ELR (cell line): ENCODE measurements around the gene CSRNP3.
"Not testable (repeated sequence)": the region's sequence is repeated elsewhere in the genome, so short reads cannot be mapped to it uniquely, and the experiment has no call there.

ENCODE experiments used
- DNase-seq: peaks from one replicate; pipeline ENCODE4 v3.0.0-alpha.2; 2015; ENCODE audit warnings: low read depth

The CSRNP3 gene

GRCh38 chr2:165634855-165635254, 165.4 kb downstream of the CSRNP3 start:
- no peak for DNase-seq

- no peak for DNase-seq
Observed at GRCh38 chr2:165635532-165635931, 166.0 kb downstream of the CSRNP3 start.

GRCh38 chr2:165636959-165637358, 167.5 kb downstream of the CSRNP3 start:
- no peak for DNase-seq

GRCh38 chr2:165637396-165637795, 167.9 kb downstream of the CSRNP3 start:
- no peak for DNase-seq

GRCh38 chr2:165639504-165639903, 170.0 kb downstream of the CSRNP3 start:
- no peak for DNase-seq

GRCh38 chr2:165640247-165640929, 170.9 kb downstream of the CSRNP3 start:
- DNase-seq, result no peak

- no peak for DNase-seq
Observed at GRCh38 chr2:165645930-165646831, 176.7 kb downstream of the CSRNP3 start.

GRCh38 chr2:165647409-165647808, 177.9 kb downstream of the CSRNP3 start:
- no peak for DNase-seq

GRCh38 chr2:165648801-165649200, 179.3 kb downstream of the CSRNP3 start:
- no peak for DNase-seq

- no peak for DNase-seq
Observed at GRCh38 chr2:165651233-165651632, 181.7 kb downstream of the CSRNP3 start.

- no peak for DNase-seq
Observed at GRCh38 chr2:165655661-165656060, 186.2 kb downstream of the CSRNP3 start.

GRCh38 chr2:165660361-165660760, 190.9 kb downstream of the CSRNP3 start:
- DNase-seq, result no peak

GRCh38 chr2:165662720-165663119, 193.2 kb downstream of the CSRNP3 start:
- DNase-seq, result no peak

- no peak for DNase-seq
Observed at GRCh38 chr2:165665614-165666013, 196.1 kb downstream of the CSRNP3 start.

GRCh38 chr2:165666073-165666472, 196.6 kb downstream of the CSRNP3 start:
- DNase-seq, result not testable (repeated sequence)

- no peak for DNase-seq
Observed at GRCh38 chr2:165666605-165667004, 197.1 kb downstream of the CSRNP3 start.

- no peak for DNase-seq
Observed at GRCh38 chr2:165667375-165667774, 197.9 kb downstream of the CSRNP3 start.

GRCh38 chr2:165674780-165675179, 205.3 kb downstream of the CSRNP3 start:
- no peak for DNase-seq

- DNase-seq, result no peak
Observed at GRCh38 chr2:165675551-165675968, 206.1 kb downstream of the CSRNP3 start.

GRCh38 chr2:165678882-165679281, 209.4 kb downstream of the CSRNP3 start:
- no peak for DNase-seq

- no peak for DNase-seq
Observed at GRCh38 chr2:165679621-165680020, 210.1 kb downstream of the CSRNP3 start.

GRCh38 chr2:165681841-165682240, 212.3 kb downstream of the CSRNP3 start:
- DNase-seq, result no peak

- DNase-seq, result no peak
Observed at GRCh38 chr2:165682546-165682945, 213.0 kb downstream of the CSRNP3 start.
